GM12864 (cell line): ENCODE data around the gene C2CD4C.
"Not testable (repeated sequence)": the region's sequence is repeated elsewhere in the genome, so short reads cannot be mapped to it uniquely, and the experiment has no call there.

Source experiments
- DNase-seq: peaks from one replicate; pipeline ENCODE4 v3.0.0-alpha.2; 2011; ENCODE audit warnings: low read depth
- H3K4me3 ChIP-seq: 2 replicates; pipeline ENCODE4 v1.5.1; 2011; ENCODE audit warnings: mild to moderate bottlenecking, low read depth, low read length, control low read depth
- TF ChIP-seq, protein P1 (sequence below): IDR thresholded peaks from 2 replicates; pipeline ENCODE4 v1.5.1; 2011; ENCODE audit warnings: low read depth, mild to moderate bottlenecking, moderate library complexity, low read length, control low read depth, inconsistent platforms; ENCODE audit errors: missing control alignments

Gene C2CD4C

DNA sequence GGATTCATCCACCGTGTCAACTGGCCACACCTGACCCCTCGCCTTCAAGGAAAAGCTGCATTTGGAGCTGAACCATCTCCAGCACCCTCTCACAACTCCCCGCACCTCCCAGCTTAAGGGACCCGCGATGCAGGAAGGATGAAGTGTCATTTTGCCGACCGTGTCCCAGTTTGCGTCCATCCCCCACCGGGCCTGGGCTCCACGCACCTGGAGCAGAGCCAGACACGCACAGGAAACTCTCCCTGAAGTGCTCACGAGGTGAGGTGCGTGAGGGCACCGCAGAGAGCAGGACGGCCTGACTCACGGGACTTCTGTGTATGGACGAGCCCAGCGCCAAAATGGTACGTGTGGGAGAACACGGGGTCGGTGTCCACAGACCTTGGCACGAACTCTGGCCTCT, 44.7 kb upstream of the C2CD4C start:
- DNase-seq = no peak
- no peak overlapping the region for H3K4me3 ChIP-seq
- TF ChIP-seq, protein P1, sequence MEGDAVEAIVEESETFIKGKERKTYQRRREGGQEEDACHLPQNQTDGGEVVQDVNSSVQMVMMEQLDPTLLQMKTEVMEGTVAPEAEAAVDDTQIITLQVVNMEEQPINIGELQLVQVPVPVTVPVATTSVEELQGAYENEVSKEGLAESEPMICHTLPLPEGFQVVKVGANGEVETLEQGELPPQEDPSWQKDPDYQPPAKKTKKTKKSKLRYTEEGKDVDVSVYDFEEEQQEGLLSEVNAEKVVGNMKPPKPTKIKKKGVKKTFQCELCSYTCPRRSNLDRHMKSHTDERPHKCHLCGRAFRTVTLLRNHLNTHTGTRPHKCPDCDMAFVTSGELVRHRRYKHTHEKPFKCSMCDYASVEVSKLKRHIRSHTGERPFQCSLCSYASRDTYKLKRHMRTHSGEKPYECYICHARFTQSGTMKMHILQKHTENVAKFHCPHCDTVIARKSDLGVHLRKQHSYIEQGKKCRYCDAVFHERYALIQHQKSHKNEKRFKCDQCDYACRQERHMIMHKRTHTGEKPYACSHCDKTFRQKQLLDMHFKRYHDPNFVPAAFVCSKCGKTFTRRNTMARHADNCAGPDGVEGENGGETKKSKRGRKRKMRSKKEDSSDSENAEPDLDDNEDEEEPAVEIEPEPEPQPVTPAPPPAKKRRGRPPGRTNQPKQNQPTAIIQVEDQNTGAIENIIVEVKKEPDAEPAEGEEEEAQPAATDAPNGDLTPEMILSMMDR = no peak

DNA sequence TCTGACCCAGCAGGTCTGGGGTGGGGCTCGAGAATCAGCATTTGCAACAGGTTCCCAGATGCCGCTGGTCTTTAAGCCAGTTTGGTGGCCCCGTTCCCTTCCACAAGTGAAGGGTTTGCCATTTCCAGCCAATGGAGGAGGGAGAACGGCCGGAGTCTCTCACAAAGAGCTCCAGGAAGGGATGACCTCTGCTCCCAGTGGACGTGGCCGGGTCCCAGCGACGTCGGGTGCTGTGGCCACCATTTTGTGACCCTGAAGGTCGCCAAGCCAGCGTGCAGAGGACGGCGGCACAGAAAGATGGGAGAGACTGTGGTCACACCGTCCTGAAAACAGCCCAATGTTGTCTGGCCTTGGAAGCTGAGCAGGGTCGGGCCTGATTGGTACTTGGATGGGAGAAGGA, 43.9 kb upstream of the C2CD4C start:
- no peak for DNase-seq
- no peak overlapping the region for H3K4me3 ChIP-seq
- TF ChIP-seq, protein P1 = no peak

DNA sequence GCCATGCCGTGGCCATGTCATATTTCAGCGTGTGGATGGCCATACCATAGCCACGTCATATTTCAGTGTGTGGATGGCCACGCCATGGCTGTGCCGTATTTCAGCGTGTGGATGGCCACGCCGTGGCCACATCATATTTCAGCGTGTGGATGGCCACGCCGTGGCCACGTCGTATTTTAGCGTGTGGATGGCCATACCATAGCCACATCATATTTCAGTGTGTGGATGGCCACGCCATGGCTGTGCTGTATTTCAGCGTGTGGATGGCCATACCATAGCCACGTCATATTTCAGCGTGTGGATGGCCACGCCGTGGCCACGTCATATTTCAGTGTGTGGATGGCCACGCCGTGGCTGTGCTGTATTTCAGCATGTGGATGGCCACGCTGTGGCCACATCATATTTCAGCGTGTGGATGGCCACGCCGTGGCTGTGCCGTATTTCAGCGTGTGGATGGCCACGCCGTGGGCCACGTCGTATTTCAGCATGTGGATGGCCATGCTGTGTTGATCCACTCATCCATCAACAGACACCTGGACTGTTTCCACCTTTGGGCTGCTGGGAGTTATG, 42.0 kb upstream of the C2CD4C start:
- H3K4me3 ChIP-seq, DNase-seq: not testable (repeated sequence)

- no peak for DNase-seq
- TF ChIP-seq, protein P1 = no peak
- no peak overlapping the region for H3K4me3 ChIP-seq
Observed at GRCh38 chr19:449916-450315, 41.0 kb upstream of the C2CD4C start.

DNA sequence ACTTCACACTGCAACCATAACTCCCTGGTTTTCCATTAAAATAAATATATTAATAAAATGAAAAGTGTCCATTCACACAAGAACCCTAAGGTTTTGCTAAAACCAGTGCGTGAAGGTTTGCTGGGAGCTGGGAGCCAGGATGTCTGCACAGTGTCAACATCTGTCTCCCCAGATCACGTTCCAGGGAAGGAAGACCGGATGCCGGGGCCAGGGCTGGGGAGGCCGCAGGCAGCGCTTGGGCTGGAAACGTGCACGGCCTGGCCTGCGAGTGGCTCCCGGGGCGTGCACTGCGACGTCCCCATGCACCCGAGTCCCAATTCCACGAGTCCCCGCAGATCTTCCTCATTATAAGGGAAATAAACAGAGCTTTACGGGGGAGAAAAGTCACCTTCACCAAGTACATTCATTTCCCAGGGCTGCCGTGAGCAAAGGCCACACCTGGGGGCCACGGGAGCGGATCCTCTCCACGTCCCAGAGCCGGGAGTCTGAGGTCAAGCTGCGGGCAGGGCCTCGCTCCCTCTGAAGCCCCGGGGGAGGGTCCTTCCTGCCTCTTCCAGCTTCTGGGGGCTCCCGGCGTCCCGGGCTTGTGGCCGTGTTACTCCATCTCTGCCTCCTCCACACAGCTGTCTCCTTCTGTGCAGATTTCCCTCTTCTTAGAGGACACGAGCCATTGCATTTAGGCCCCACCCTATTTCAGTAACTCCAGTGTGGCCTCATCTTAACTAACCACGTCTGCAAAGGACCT, 39.0 kb upstream of the C2CD4C start:
- no peak overlapping the region for H3K4me3 ChIP-seq
- TF ChIP-seq, protein P1 = no peak
- DNase-seq = no peak

GRCh38 chr19:447064-447426, 38.1 kb upstream of the C2CD4C start:
- no peak overlapping the region for H3K4me3 ChIP-seq
- TF ChIP-seq, protein P1 = no peak
- no peak for DNase-seq

- no peak for DNase-seq
- H3K4me3 ChIP-seq = no peak overlapping the region
- TF ChIP-seq, protein P1 = no peak
Observed at GRCh38 chr19:444677-445210, 35.8 kb upstream of the C2CD4C start.
